ENCODE results near the gene DPF3.

The DPF3 gene

DNA sequence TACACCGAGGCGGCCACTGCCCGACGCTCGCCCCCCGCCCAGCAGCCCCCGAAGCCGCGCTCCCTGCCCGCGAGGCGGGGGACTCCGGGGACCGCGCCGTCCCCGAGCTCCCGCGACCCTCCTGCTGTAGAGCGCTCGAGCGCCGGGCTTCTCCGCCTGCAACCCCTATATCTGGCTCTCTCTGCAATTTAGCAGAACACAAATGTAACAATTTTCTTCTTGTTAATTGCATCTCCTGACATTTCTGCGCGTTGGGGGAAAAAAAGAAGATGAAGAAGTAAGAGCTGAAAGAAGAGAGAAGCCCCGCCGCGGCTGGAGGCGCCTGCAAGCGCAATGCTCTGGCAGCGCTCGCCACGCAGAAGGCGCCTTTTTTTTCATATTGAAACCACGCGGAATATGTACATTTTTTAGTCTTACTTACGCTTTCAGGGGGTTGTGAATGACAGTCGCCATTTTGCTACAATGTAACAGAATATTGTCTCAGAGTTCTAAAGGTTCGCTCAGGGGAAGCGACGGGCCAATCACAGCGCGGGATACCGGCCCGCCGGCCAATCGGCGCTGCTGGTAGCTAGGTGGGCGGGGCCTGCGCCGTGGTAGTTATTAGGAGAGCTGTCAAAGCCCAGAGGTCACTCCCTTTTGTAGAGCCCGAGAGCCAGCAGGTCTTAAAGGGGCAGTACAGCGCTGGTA is at the start of gene DPF3:
Gene DPF3 (minus strand): TSS at position 466 of the 687 bp plus-strand sequence. CDS start 13 bp downstream, at position 453.
- DNase-seq = peak; percentile 95

DNA sequence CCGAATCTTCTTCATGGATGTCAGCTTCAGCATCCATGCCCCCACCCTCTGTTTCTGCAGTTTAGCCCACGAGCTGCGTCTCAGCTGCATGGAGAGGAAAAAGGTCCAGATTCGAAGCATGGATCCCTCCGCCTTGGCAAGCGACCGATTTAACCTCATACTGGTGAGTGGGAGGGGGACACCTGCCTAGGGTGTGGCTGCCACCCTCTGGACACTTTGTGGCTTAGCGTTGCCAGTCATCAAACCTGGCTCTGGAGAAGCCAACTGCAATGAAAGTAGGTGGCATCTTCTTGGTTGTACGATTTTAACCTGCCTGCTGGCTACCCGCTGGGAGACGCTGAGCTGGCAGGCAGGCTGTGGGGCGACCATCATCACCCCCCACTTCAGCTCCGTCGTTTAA is 49.0 kb upstream of the DPF3 start:
- DNase-seq = no peak

DNA sequence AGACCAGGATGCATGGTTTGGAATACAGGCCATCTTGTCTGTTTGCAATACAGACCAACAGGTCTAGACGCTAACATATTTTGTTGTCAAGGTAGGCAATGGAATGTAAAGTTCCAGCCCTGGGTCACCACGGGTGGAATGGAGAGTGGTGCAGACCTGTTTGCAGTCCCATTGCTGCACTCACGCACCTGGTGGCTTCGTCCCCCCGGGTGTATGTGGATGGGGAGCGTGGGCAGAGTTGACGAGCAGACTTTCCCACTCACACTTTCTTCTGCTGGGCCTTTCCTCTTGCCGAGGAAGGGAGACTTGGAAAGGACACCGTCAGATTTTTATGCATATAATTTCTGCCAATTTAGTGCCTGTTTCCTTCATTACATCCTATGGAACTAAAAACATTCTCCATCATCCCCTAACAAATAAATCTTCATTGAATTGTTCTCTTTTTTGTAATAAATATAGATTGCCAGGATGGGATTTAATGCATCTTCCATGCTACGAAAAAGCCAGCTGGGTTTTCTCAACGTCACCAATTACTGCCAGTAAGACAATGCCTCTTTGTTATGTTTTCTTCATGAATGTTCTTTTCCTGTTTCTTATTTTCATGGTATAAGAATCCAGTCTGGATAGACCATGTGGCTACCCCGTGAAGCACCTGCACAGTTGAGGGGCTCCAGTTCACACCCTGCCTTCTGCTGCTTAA is 47.5 kb upstream of the DPF3 start:
- DNase-seq = no peak

DNA sequence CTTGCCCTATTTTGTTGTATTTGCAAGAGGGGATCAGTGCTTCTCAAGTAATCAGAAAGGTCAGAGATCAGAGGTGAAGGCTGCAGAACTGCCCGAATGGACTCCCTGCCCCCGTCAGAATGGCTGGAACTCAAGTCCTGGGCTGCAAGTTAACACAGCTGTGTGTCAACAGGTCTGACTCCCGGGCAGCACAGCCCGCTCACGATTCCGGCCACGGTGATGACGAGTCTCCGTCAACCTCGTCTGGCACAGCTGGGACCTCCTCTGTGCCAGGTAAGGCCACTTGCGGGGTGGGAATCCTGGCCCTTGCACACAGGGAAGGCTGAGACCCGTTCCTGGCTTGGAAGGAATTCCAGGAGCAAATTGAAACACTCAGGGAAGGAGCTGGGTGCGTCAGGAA is 45.7 kb upstream of the DPF3 start:
- DNase-seq = no peak

GRCh38 chr14:72932893-72933292 is 39.0 kb upstream of the DPF3 start:
- no peak for DNase-seq

DNA sequence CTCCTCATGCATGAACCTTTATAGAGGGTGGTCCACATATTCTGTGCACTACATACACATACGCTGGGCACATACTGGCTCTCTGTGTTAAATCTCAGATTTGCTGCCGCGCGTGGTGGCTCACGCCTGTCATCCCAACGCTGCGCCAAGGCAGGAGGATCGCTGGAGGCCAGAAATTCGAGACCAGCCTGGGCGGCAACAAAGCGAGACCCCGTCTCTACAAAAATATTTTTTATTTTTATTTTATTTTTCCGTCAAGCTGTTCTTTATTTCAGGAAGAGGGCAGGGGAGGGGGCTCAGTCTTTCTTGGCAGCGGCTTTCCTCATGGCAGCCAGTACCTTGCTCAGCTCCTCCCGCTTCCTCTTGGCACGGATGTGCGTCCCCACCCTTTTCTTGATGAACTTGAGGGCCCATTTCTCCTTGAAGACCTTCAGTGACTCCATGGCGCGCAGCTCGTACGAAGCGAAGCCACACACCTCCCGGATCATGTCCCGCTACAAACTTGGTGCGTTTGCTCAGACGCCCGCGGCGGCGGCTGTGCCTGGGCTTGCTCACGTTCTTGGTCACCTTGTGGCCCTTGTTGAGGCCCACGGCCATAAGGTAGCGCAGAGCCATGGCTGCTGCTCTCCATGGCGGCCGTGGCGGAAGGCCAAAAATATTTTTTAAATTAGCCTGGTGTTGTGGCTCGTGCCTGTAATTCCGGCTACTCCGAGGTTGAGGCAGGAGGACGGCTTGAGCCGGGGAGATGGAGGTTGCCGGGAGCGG is 35.6 kb upstream of the DPF3 start:
- no peak for DNase-seq

GRCh38 chr14:72928872-72929271 is 35.0 kb upstream of the DPF3 start:
- no peak for DNase-seq

- DNase-seq = peak; percentile 93
These were observed 32.6 kb upstream of the DPF3 start, which contains the start of gene DCAF4 for GRCh38 chr14:72926292-72927028. DCAF4 (plus strand) TSS chr14:72926464; CDS start chr14:72937979, 11,515 bp downstream.

- no peak for DNase-seq
These were observed 32.0 kb upstream of the DPF3 start for GRCh38 chr14:72925815-72926291.

- DNase-seq = no peak
These were observed 31.4 kb upstream of the DPF3 start for GRCh38 chr14:72925171-72925759.

- DNase-seq = no peak
These were observed 30.4 kb upstream of the DPF3 start for GRCh38 chr14:72924337-72924736.

GRCh38 chr14:72921396-72921795 is 27.5 kb upstream of the DPF3 start:
- DNase-seq = no peak

DNA sequence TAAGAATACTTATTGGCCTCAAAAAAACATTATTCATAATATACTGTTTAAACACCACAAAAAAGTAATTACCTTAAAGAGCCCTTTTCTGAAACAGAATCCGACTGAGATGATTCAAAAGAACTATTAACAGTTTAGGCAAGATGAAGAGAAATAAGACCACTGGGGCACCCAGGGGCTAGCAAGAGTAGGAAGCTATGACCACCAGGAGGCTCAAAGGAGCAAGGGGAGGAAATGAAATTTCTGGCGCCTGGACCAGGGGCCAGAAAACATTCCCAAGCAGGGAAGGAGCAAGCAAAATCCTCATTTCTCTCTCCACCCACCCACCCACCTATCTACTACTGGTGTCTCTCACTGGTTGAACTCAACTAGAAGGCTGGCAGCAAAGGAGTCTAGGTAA is 26.1 kb upstream of the DPF3 start:
- DNase-seq = no peak

GRCh38 chr14:72917094-72917802 is 23.3 kb upstream of the DPF3 start:
- DNase-seq = no peak

DNA sequence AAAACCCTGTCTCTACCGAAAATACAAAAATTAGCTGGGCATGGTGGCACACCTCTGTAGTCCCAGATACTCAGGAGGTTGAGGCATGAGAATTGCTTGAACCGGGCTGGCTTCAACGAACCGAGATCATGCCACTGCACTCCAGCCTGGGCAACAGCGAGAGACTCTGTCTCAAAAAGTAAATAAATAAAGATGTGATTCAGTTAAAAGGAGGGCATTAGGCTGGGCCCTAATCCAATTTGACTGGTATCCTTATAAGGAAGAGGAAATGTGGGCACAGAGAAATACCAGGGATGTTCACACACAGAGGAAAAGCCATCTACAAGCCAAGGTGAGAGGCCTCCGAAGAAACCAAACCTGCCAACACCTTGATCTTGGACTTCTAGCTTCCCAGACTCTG is 22.3 kb upstream of the DPF3 start:
- DNase-seq = no peak

DNA sequence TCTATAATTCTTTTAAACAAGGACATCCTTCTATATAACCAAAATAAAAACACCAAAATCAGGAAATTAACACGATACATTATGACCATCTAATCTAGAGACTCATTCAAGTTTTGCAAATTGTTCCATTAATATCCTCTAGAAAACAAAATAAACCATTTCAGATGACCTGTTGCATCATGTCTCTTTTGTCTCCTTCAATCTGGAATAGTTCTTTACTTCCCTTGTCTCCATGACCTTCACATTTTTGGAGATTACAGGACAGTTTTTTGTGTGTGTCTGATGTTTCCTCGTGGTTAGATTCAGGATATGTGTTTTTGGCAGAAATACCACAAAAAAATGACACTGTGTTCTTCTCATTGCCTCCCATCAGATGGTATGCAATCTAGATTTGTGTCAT is 19.9 kb upstream of the DPF3 start:
- no peak for DNase-seq

- no peak for DNase-seq
These were observed 15.3 kb upstream of the DPF3 start for GRCh38 chr14:72909163-72909562.

DNA sequence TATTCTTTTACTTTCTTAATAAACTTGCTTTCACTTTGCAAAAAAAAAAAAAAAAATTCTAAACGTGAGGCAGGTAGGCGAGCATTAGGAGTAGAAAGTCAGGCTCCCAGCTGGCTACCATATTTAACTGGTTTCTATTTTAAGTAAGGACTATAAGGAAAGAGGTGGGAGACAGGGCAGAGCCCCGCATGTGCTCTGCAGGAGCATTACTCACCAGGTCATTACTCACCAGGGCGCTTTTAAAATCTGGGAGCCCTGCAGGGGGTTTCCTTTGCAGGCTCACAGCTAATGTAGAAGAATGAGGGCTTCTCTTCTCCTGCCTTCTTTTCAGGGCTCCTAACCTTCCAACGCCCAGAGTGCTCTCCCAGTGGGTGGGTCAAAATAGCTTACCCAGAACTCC is 14.0 kb upstream of the DPF3 start:
- no peak for DNase-seq

GRCh38 chr14:72906879-72907278 is 13.0 kb upstream of the DPF3 start:
- no peak for DNase-seq

DNA sequence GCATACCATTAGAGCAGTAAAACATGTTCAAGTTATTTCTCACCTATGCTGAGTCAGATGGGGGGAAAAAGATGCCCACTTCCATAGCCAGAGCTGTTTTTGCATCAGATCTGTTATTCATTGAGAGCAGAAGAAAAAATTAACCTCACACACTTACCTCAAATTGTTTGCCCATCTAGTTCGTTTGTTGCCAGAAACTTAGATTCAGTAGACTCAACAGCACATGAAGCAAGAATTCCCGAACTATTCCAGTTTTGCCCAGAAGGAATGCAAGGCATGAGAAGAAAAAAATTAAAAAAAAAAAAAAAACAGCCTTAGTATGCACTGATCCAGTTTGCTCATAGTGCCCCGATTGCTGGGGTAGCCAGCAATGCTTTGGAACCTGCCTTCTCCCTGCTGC is 12.4 kb upstream of the DPF3 start:
- no peak for DNase-seq

DNA sequence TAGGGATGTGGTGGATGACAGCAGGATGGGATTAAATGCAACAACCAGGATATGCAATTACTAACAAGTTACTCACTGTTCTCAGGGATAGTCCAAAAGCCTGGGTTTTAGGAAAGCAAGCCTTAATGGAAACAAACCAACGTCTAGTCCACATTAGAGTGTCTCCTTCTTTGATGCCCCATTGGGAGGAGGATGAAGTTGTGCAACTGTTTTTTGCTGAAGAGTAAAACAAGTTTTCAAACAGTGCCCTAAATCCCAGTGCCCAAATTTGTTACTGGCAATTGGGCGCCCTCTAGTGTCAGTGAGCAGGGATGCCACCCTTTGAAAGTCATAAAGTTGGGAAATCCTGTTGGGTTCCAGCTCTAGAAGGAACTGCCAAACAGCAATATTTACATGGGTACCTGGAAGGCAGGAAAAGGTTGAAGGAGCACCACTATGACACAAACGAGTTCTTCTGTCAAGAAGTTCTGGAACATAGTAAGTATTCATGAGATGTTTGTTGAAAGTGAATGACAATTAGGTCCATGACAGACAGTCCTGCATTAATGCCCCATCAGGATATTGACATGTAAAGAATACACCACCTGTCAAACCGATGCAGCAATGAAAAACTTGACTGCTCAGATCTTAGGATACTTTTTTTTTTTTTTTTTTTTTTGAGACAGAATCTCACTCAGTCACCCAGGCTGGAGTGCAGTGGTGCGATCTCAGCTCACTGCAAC is 11.1 kb upstream of the DPF3 start:
- peak; percentile 65 for DNase-seq

Measured in stimulated activated CD8-positive, alpha-beta memory T cell treated with anti-CD3 and anti-CD28 coated beads, Interleukin-4, amount 100 ng/mL, for 48 hours (primary cell).